HG03521 (cell line): Measurements from ENCODE around the gene HSPB8.

Experiments
- ATAC-seq: cut with Tn5 transposase; IDR thresholded peaks from one replicate; pipeline ENCODE4 v1.9.1; 2021; ENCODE audit warnings: mild to moderate bottlenecking, moderate library complexity; ENCODE audit not compliant: unreplicated experiment

Gene HSPB8

DNA sequence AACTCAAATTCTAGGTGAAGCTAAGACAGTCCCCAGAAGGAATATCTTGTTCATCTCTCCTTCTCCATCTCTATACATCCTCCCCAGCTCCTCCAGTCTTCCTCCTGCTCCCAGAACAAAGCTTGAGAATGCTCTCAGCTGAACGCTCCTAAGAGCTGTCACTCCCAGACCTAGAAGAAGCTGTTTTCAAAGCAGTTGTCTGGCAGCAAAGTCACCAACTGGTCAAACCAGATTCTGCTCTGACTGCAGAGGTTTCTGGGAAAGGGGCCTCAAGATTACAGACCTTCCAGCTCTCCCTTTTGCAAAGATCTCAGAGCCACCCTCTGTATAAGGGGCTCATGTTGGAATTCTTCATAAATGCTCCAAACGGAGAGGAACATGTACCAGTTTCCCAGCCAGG is 9.6 kb upstream of the HSPB8 start:
- no peak for ATAC-seq

- ATAC-seq, result no peak
Observed at GRCh38 chr12:119171291-119171690, 7.4 kb upstream of the HSPB8 start.

DNA sequence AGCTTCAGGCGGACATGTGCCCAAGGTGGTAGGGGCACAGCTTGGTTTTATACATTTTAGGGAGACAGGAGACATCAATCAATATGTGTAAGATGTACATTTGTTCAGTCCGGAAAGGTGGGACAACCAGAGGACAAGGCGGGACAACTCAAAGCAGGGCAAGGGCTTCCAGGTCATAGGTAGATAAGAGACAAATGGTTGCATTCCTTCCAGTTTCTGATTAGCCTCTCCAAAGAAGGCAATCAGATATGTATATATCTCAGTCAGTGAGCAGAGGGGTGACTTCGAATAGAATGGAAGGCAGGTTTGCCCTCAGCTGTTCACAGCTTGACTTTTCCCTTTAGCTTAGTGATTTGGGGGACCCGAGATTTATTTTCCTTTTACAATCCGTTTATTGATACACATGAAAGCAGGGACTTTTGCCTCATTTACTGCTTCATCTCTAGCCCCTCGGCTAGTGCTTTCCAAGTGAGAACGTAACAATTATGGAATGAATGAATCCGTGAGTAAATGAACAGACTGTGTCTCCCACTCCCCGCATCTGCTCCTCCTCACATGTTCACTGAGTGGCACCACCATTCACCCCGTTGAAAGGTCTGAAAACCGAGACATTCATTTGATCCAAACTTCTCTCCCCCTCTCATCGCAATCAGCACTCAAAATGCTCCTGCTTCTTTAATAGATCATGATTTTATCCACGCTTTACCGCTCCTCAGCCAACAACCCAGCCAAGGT is 6.9 kb upstream of the HSPB8 start:
- no peak for ATAC-seq

- no peak for ATAC-seq
Observed at GRCh38 chr12:119175081-119175480, 3.6 kb upstream of the HSPB8 start.

- no peak for ATAC-seq
Observed at GRCh38 chr12:119176267-119177055, 2.3 kb upstream of the HSPB8 start.

GRCh38 chr12:119177056-119177325 is 1.7 kb upstream of the HSPB8 start:
- ATAC-seq, result no peak

DNA sequence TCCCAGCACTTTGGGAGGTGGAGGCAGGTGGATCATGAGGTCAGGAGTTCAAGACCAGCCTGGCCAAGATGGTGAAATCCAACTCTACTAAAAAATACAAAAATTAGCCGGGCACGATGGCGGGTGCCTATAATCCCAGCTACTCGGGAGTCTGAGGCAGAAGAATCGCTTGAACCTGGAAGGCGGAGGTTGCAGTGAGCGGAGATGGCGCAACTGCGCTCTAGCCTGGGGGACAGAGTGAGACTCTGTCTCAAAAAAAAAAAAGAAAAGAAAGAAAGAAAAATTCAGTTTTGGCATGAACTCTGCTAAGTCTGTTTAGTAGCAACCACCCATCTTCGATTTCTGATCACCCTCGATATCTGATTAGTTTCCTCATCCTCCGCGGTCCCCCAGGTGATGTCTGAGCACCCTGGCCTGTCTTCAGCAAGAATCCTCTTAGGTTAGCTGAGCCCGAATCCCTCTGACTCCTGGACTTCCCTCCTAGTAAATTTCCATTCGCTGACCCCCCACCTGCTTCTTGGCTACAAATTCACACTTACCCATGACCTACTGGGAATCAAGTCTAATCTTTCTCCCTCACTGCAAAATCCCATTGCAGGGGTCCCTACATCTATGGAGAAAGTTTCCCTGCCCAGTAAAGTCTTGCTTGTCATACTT is 879 bp upstream of the HSPB8 start:
- ATAC-seq, result no peak

DNA sequence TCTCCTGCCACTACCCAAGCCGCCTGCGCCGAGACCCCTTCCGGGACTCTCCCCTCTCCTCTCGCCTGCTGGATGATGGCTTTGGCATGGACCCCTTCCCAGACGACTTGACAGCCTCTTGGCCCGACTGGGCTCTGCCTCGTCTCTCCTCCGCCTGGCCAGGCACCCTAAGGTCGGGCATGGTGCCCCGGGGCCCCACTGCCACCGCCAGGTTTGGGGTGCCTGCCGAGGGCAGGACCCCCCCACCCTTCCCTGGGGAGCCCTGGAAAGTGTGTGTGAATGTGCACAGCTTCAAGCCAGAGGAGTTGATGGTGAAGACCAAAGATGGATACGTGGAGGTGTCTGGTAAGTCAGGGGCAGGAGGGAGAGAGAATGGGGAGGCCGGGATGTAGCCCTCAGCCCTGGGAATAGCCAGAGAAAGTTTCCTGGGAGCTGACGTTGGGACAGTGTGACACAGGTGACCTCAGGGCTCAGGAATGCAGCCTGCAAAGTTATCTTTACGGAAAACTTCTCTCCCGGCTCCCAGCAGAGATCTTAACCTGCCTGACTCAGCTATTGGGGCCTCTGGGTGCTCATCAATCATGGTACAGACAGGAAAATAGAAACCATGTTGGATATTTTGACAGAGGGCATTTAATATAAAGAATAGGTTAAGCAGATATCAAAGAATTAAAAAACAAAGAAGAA is 747 bp downstream of the HSPB8 start:
- no peak for ATAC-seq

DNA sequence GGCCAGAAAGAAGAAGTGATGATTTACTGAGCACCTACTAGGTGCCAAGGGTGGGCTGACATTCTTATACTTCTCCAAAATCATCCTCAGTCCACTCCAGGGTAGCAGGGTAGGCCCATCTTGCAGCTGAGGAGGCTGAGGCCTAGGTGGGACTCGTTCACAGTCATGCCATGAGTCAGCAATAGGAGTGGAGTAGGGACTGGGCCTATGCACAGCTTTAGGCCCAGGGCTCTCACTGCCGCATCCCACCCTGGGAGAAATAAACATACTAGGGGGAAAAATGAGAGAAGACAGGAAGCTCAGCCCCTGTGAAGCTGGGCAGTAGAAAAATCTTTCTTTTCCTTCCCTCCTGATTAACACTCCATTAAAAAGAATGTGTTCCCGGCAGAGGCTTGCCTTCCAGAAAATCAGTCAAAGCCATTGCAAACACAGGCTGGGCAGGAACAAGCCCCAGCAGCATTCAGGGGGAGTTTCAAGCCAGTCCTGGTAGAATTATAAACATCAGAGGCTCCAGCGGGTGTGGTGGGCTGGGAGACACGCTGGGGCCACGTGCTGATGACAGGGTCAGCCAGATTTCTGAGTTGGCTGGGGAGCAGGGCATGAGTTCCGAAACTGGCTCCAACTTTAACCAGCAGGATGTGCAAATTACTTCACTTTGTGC is 1.8 kb downstream of the HSPB8 start:
- ATAC-seq, result no peak

DNA sequence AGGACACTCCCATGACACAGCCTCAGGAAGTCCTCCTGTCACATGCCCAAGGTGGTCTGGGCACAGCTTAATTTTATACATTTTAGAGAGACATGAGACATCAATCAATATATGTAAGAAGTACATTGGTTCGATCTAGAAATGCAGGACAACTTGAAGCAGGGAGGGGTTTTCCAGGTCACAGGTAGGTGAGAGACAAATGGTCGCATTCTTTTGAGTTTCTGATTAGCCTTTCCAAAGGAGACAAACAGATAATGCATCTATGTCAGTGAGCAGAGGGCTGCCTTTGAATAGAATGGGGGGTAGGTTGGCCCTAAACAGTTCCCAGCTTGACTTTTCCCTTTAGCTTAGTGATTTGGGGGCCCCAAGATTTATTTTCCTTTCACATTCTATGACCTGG is 2.5 kb downstream of the HSPB8 start:
- ATAC-seq, result no peak

DNA sequence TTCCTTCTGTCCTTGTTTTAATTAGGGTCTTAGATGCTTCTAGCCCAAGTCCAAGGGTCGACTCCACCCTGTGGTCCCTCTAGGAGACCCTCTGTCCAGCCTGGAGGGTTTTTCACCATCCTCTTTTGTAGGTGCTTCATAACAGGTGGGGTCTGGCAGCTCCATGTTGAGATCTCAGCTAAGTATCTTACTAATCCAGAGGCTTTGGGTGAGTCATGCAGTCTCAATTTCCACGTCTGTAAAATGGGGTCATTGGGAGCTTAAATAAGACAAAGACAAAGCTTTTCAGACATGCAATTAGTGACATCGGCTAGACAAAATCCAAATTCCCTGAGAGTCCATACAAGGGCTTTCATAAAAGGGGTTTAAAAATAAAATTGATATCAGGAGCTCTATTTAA is 3.2 kb downstream of the HSPB8 start:
- no peak for ATAC-seq

GRCh38 chr12:119182701-119183493 is 4.2 kb downstream of the HSPB8 start:
- ATAC-seq, result no peak

DNA sequence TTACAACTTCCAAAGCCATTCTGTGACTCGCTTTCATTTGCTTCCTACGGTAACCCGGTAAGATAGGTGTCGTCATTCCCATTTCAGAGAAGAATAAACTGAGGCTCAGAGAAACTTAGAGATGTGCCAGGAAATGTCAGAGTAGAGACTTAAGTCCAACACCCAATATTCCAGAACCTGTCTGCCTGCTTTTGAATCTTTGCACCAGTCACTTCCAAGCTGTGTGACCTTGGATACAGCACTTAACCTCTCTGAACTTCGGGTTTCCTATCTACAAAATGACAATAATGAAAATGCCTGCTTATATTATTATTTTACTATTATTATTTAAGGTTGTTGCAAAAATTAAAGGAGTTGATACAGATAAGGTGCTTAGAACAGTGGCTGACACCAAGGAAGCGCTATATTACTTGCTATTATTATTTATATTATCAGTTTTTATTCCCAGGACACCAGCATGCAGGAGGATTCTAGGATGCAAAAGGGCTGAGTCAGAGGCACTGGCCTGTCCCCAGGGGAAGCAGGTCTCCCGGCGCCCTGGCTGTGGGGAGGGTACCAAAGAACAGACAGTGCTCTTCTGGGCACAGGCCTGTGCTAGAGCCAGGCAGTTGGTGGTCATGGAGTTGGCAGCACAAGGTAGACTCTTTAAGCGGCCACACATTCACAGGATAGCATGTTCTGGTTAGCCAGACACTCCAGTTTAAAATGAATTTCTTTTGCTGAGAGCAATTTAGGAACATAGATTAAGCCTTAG is 5.4 kb downstream of the HSPB8 start:
- ATAC-seq, result no peak

DNA sequence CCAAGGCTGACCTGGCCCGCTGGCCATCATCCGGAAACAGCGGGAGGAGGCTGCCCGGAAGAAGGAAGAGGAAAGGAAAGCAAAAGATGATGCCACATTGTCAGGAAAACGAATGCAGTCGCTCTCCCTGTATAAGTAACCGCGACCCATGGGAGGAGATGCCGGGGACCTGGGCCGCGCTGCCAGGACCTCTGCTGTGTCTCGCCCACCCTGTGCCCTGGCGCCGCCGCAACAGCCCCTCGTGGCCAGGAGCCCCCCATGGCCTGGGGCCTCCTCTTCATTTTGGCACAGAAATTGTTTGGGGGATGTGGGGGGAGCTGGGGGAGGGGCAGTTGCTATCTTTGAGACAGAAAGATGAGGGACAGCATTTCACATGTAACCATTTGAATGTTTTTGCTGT is 16.5 kb downstream of the HSPB8 start:
- no peak for ATAC-seq

DNA sequence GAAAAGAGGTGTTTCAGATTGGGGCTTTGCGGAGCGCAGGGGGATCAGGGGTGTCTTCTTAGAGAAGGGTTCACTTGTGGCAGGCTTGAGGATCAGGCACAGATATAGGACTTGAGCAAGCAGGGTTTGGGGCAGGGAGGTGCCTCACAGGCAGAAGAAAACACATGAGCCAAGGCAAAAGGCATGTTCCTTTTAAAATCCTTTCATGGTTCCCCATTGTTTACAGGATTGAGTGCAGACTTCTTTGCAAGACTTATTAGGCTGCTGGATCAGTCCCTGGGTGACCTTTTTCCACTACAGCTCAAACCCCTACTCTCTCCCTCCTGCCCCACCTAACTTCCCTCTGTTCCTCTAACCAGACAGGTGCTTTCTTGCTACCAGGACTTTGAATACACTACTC is 19.7 kb downstream of the HSPB8 start:
- no peak for ATAC-seq

DNA sequence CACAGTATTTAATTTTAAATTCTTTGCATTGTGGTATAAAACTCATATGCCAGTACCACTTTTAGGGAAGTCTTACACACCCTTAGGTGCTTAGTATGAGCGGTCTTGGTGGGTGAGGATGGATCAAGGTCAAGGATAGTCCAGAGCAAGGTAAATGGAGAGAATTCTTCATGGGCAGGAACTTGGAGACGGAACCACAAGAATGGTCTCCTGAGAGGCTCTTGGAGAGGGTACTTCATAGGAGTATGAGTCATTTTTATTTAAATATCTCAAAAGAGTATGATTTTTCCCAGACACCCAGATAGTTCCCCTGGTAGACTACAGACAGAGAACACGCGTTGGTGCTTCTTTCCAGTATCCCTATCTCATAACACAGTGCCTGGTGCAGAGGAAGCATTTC is 21.9 kb downstream of the HSPB8 start:
- ATAC-seq, result no peak

GRCh38 chr12:119201789-119202543 is 23.2 kb downstream of the HSPB8 start:
- ATAC-seq, result no peak

- no peak for ATAC-seq
Observed at GRCh38 chr12:119202544-119202943, 23.8 kb downstream of the HSPB8 start.

GRCh38 chr12:119204131-119204530 is 25.4 kb downstream of the HSPB8 start:
- ATAC-seq, result no peak
